SU-DHL-6 (cell line): ENCODE data around the gene BMPR1A.
"Not testable (repeated sequence)": the region's sequence is repeated elsewhere in the genome, so short reads cannot be mapped to it uniquely, and the experiment has no call there.

ENCODE experiments used
- H2AFZ ChIP-seq: fragments of 200-600 bp; sonication (generic); 2 replicates; pipeline ENCODE4 v1.6.1; 2014; ENCODE audit warnings: low read depth, mild to moderate bottlenecking, moderate library complexity, mixed read lengths, antibody characterized with exemption, low read length; ENCODE audit not compliant: severe bottlenecking
- H3F3A ChIP-seq: fragments of 200-600 bp; shearing (Covaris generic); 2 replicates; pipeline ENCODE4 v1.6.0; 2016; ENCODE audit warnings: antibody characterized with exemption, mild to moderate bottlenecking; ENCODE audit not compliant: insufficient read depth
- H3K27ac ChIP-seq: fragments of 200-600 bp; sonication (generic); 2 replicates; pipeline ENCODE4 v1.5.1; 2016; ENCODE audit warnings: low read depth, mild to moderate bottlenecking, low read length, moderate library complexity, mixed read lengths
- H3K27me3 ChIP-seq: fragments of 200-600 bp; sonication (generic), shearing (Covaris generic); 2 replicates; pipeline ENCODE4 v1.6.0; 2014; ENCODE audit warnings: mild to moderate bottlenecking, low read length
- H3K36me3 ChIP-seq: fragments of 200-600 bp; sonication (generic); 2 replicates; pipeline ENCODE4 v1.6.1; 2014; ENCODE audit warnings: mild to moderate bottlenecking, low read length, mixed read lengths
- H3K4me2 ChIP-seq: fragments of 300-600, 200-600 bp; shearing (Covaris generic), sonication (generic); 2 replicates; pipeline ENCODE4 v1.6.0; 2014; ENCODE audit warnings: low read length, low read depth, mild to moderate bottlenecking; ENCODE audit not compliant: poor library complexity, severe bottlenecking
- H3K4me3 ChIP-seq: fragments of 200-600 bp; sonication (generic); 2 replicates; pipeline ENCODE4 v1.5.1; 2014; ENCODE audit warnings: antibody characterized with exemption, low read length, mild to moderate bottlenecking, mixed read lengths; ENCODE audit not compliant: insufficient read depth, poor library complexity, severe bottlenecking
- H3K79me2 ChIP-seq: fragments of 200-600 bp; sonication (generic); 2 replicates; pipeline ENCODE4 v1.6.1; 2014; ENCODE audit warnings: mild to moderate bottlenecking, low read length, moderate library complexity; ENCODE audit not compliant: insufficient read depth
- H3K9ac ChIP-seq: fragments of 200-600 bp; sonication (generic); 2 replicates; pipeline ENCODE4 v1.7.0; 2014; ENCODE audit warnings: mild to moderate bottlenecking, low read length
- H3K9me2 ChIP-seq: fragments of 200-600 bp; sonication (generic); replicated peaks from 2 replicates; pipeline ENCODE4 v1.6.1; 2014; ENCODE audit warnings: low read length; ENCODE audit not compliant: insufficient read depth
- H3K9me3 ChIP-seq: fragments of 200-600 bp; sonication (generic); 2 replicates; pipeline ENCODE4 v1.6.1; 2014; ENCODE audit warnings: low read length, mixed read lengths; ENCODE audit not compliant: insufficient read depth
- H4K20me1 ChIP-seq: fragments of 200-600 bp; sonication (generic); 2 replicates; pipeline ENCODE4 v1.6.1; 2014; ENCODE audit warnings: low read depth, mild to moderate bottlenecking, antibody characterized with exemption, low read length, moderate library complexity, mixed read lengths
- CTCF ChIP-seq: fragments of 200-600 bp; sonication (generic); IDR thresholded peaks from one replicate; pipeline ENCODE4 v1.5.1; 2017; ENCODE audit warnings: antibody characterized with exemption, mild to moderate bottlenecking, low read length, moderate library complexity; ENCODE audit not compliant: insufficient read depth, poor library complexity, severe bottlenecking
- EZH2phosphoT487 ChIP-seq: fragments of 200-600 bp; sonication (generic), shearing (Covaris generic); conservative IDR thresholded peaks from 2 replicates; pipeline ENCODE4 v1.6.1; 2018; ENCODE audit warnings: mild to moderate bottlenecking, antibody characterized with exemption, low read length, moderate library complexity, mixed read lengths

BMPR1A gene

GRCh38 chr10:86944907-86945306, 188.5 kb downstream of the BMPR1A start:
- H3K36me3 ChIP-seq: no peaks in the 10 kb centered on the region
- H3K27me3 ChIP-seq: no peaks in the 10 kb centered on the region
- no peak for TF ChIP-seq EZH2phosphoT487
- no peak for TF ChIP-seq CTCF
- no peaks in the 10 kb centered on the region for H4K20me1 ChIP-seq
- no peak overlapping the region for H3K27ac ChIP-seq
- no peaks in the 10 kb centered on the region for H3K9me2 ChIP-seq
- H3K4me2 ChIP-seq: no peak overlapping the region
- H3K9ac ChIP-seq: no peak overlapping the region
- H3K4me3 ChIP-seq: no peak overlapping the region
- no peaks in the 10 kb centered on the region for H3K79me2 ChIP-seq
- H3K9me3 ChIP-seq: no peaks in the 10 kb centered on the region
- no peaks in the 10 kb centered on the region for H3F3A ChIP-seq
- H2AFZ ChIP-seq: no peak overlapping the region

- Histone ChIP-seq H3K9me3 (no peaks in the 10 kb centered on the region), H3K27ac (no peak overlapping the region), H3K9me2 (no peaks in the 10 kb centered on the region), H3K4me2 (no peak overlapping the region), H3K79me2 (no peaks in the 10 kb centered on the region), H2AFZ (no peak overlapping the region), H3K27me3 (no peaks in the 10 kb centered on the region), H4K20me1 (no peaks in the 10 kb centered on the region), H3K36me3 (no peaks in the 10 kb centered on the region), H3K9ac (no peak overlapping the region), H3K4me3 (no peak overlapping the region), H3F3A (no peaks in the 10 kb centered on the region)
- no peak for TF ChIP-seq CTCF
- no peak for TF ChIP-seq EZH2phosphoT487
Measured at GRCh38 chr10:86945361-86946212, 189.2 kb downstream of the BMPR1A start.

DNA sequence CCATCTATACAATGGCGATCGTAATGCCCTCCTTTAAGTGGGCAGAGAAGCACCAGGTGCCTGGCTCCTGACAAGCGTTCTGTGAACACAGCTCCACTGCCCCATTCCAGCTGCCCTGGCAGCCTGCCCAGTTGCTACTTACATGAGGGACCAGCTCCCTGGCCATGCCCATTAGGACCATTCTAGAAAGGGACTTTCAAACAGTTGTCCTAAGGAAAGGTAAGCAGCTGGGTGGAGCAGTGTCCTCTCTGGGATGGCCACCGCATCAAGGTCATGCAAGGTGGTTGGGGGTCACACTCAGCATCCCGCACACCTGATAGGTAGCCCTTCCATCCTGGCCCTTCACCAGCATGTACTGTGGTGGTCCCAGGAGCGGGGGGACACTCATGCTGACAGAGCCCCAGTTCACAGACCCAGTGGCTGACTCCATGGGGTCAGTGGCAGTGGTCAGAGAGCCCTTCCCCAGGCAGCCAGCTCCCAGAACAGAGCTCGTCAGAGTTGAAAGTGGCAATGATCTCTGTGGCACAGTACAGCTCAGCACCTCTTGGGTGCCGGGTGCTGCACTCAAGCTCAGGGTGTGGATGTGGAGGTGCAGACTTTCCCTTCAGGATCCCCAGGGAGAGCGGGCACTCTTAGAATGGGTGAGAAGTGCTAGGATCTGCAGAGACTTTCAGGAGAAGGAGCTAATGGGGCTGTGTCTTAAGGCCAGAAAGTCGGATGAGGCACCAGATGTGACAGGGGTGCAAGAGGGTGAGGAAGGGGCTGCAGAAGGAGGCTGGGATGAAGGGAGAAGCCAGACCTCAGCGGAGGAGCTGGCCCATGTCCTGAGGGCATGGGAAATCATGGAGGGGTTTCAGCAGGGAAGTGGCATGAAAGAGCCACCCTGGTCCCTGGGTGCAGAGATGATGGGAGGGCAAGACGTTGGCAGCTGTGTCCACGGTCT, 190.1 kb downstream of the BMPR1A start:
- Histone ChIP-seq H3K36me3 (no peaks in the 10 kb centered on the region), H3K9ac (no peak overlapping the region), H3K9me3 (no peaks in the 10 kb centered on the region), H4K20me1 (no peaks in the 10 kb centered on the region), H2AFZ (no peak overlapping the region), H3K27ac (no peak overlapping the region), H3K79me2 (no peaks in the 10 kb centered on the region), H3K9me2 (no peaks in the 10 kb centered on the region), H3F3A (no peaks in the 10 kb centered on the region), H3K4me3 (no peak overlapping the region), H3K4me2 (no peak overlapping the region), H3K27me3 (no peaks in the 10 kb centered on the region)
- TF ChIP-seq EZH2phosphoT487 (no peak), CTCF (no peak)

DNA sequence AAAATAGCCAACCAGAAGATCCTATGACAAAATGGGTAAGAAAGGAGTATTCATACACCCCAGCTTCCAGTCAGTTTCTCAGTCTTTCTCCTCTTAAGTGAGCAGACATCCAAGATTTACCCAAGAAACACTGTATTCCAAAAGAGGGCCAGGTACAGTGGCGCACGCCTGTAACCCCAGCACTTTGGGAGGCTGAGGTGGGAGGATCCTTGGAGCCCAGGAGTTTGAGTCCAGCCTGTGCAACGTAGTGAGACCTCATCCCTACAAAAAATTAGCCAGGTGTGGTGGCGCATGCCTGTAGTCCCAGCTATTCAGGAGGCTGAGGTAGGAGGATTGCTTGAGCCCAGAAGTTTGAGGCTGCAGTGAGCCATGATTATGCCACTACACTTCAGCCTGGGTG, 191.4 kb downstream of the BMPR1A start:
- not testable (repeated sequence) for H3K9ac ChIP-seq, H3K9me2 ChIP-seq, H4K20me1 ChIP-seq, H3F3A ChIP-seq, H3K79me2 ChIP-seq, H3K4me2 ChIP-seq, H3K36me3 ChIP-seq, H3K4me3 ChIP-seq, H3K27me3 ChIP-seq, H3K9me3 ChIP-seq, H2AFZ ChIP-seq, H3K27ac ChIP-seq
